Astrocyte (in vitro differentiated cells and primary cell): ENCODE data around the gene RPL10. TPM values are rescaled to one million over a fixed set of nuclear protein-coding genes. Genes with fewer than 3 reads are reported as not detected.

Source experiments
- DNase-seq: peaks from one replicate; pipeline ENCODE4 v3.0.0-alpha.2; 2010; ENCODE audit warnings: low read depth
- FAIRE-seq: peaks from 2 replicates; lab custom pipeline; 2011; peaks lifted over from hg19 to GRCh38; lab: Jason Lieb, UNC
- H2AFZ ChIP-seq: 2 replicates; pipeline ENCODE4 v1.6.0; 2012; ENCODE audit warnings: low read depth, low read length, inconsistent platforms
- H3K27ac ChIP-seq: 2 replicates; pipeline ENCODE4 v1.5.1; 2011; ENCODE audit warnings: low read depth, low read length, inconsistent platforms
- H3K27me3 ChIP-seq: 2 replicates; pipeline ENCODE4 v1.6.0; 2011; ENCODE audit warnings: low read length, inconsistent platforms; ENCODE audit not compliant: insufficient read depth
- H3K36me3 ChIP-seq: 2 replicates; pipeline ENCODE4 v1.5.1; 2011; ENCODE audit warnings: low read length, inconsistent platforms; ENCODE audit not compliant: insufficient read depth
- H3K4me1 ChIP-seq: 2 replicates; pipeline ENCODE4 v1.5.1; 2011; ENCODE audit warnings: low read length, inconsistent platforms; ENCODE audit not compliant: insufficient read depth
- H3K4me2 ChIP-seq: 2 replicates; pipeline ENCODE4 v1.6.0; 2012; ENCODE audit warnings: low read length, inconsistent platforms
- H3K4me3 ChIP-seq: 2 replicates; pipeline ENCODE4 v1.5.1; 2011; ENCODE audit warnings: low read depth, mild to moderate bottlenecking, low read length, inconsistent platforms; ENCODE audit not compliant: insufficient read depth
- H3K79me2 ChIP-seq: 2 replicates; pipeline ENCODE4 v1.6.0; 2012; ENCODE audit warnings: mild to moderate bottlenecking, low read length, inconsistent platforms; ENCODE audit not compliant: insufficient read depth
- H3K9ac ChIP-seq: 2 replicates; pipeline ENCODE4 v1.6.0; 2012; ENCODE audit warnings: mild to moderate bottlenecking, low read length, inconsistent platforms
- H3K9me3 ChIP-seq: 2 replicates; pipeline ENCODE4 v1.5.1; 2012; ENCODE audit warnings: low read depth, mild to moderate bottlenecking, low read length, inconsistent platforms; ENCODE audit not compliant: insufficient read depth
- H4K20me1 ChIP-seq: 2 replicates; pipeline ENCODE4 v1.6.0; 2012; ENCODE audit warnings: low read length, inconsistent platforms; ENCODE audit not compliant: insufficient read depth
- H3K27ac Mint-ChIP-seq: one replicate; pipeline ENCODE4 v1.8.0; 2021; ENCODE audit warnings: mild to moderate bottlenecking, mixed read lengths; ENCODE audit not compliant: unreplicated experiment
- H3K27me3 Mint-ChIP-seq: one replicate; pipeline ENCODE4 v1.8.0; 2021; ENCODE audit warnings: low read depth, mixed read lengths; ENCODE audit not compliant: unreplicated experiment
- H3K36me3 Mint-ChIP-seq: one replicate; pipeline ENCODE4 v1.8.0; 2021; ENCODE audit warnings: low read depth, mixed read lengths; ENCODE audit not compliant: unreplicated experiment
- H3K4me1 Mint-ChIP-seq: one replicate; pipeline ENCODE4 v1.8.0; 2021; ENCODE audit warnings: low read depth, mixed read lengths; ENCODE audit not compliant: unreplicated experiment
- H3K4me3 Mint-ChIP-seq: one replicate; pipeline ENCODE4 v1.8.0; 2021; ENCODE audit warnings: mild to moderate bottlenecking, moderate library complexity, mixed read lengths; ENCODE audit not compliant: unreplicated experiment
- H3K9me3 Mint-ChIP-seq: one replicate; pipeline ENCODE4 v1.8.0; 2021; ENCODE audit warnings: mild to moderate bottlenecking, mixed read lengths; ENCODE audit not compliant: unreplicated experiment
- CTCF ChIP-seq: IDR thresholded peaks from 2 replicates; pipeline ENCODE4 v1.5.1; 2011; ENCODE audit warnings: low read depth, mild to moderate bottlenecking, inconsistent platforms, low read length, moderate library complexity; ENCODE audit not compliant: insufficient read depth
- EZH2 ChIP-seq: IDR thresholded peaks from 2 replicates; pipeline ENCODE4 v1.6.1; 2012; ENCODE audit warnings: mild to moderate bottlenecking, low read length, inconsistent platforms; ENCODE audit not compliant: insufficient read depth
- total RNA-seq: library from RNA; stranded (reverse); gene quantifications from 2 replicates; pipeline ENCODE4 v1.2.1, GENCODE V29; 2021

Gene RPL10
- total RNA-seq, 1 donor from 2014 or later: 1,967 TPM

GRCh38 chrX:154373340-154374306, 24.6 kb upstream of the RPL10 start:
- Histone ChIP-seq H4K20me1 (peaks cover 23% of the 10 kb centered on the region), H2AFZ (no peak overlapping the region), H3K36me3 (peaks cover 4% of the 10 kb centered on the region), H3K79me2 (peaks cover 68% of the 10 kb centered on the region), H3K4me1 (peaks cover 10% of the 10 kb centered on the region), H3K9me3 (no peaks in the 10 kb centered on the region), H3K4me2 (peak overlapping the region; percentile 92), H3K27me3 (no peaks in the 10 kb centered on the region), H3K9ac (peak overlapping the region; percentile 85), H3K4me3 (peak overlapping the region; percentile 79), H3K27ac (peak overlapping the region; percentile 26)
- peak; percentile 67 for DNase-seq
- peaks cover 3% of the 10 kb centered on the region for H3K4me1 Mint-ChIP-seq
- FAIRE-seq: peak; percentile 29
- H3K27ac Mint-ChIP-seq: peak overlapping the region; percentile 20
- peak overlapping the region; percentile 83 for H3K4me3 Mint-ChIP-seq
- no peaks in the 10 kb centered on the region for H3K27me3 Mint-ChIP-seq
- peaks cover 6% of the 10 kb centered on the region for H3K36me3 Mint-ChIP-seq
- H3K9me3 Mint-ChIP-seq: no peaks in the 10 kb centered on the region
- TF ChIP-seq CTCF (peak; percentile 37), EZH2 (no peak)

- H3K4me2 ChIP-seq: peak within 1 kb of the TSS; percentile 92
- peak within 1 kb of the TSS; percentile 20 for H3K27ac Mint-ChIP-seq
- H3K4me1 ChIP-seq: peaks cover 10% of the 10 kb centered on the region
- H3K4me3 ChIP-seq: peak within 1 kb of the TSS; percentile 79
- peaks cover 4% of the 10 kb centered on the region for H3K36me3 ChIP-seq
- H2AFZ ChIP-seq: no peak within 1 kb of the TSS
- H3K9me3 Mint-ChIP-seq: no peaks in the 10 kb centered on the region
- no peak for FAIRE-seq
- H3K9me3 ChIP-seq: no peaks in the 10 kb centered on the region
- H3K27me3 Mint-ChIP-seq: no peaks in the 10 kb centered on the region
- H3K27ac ChIP-seq: peak within 1 kb of the TSS; percentile 26
- H3K4me1 Mint-ChIP-seq: peaks cover 3% of the 10 kb centered on the region
- peak within 1 kb of the TSS; percentile 85 for H3K9ac ChIP-seq
- peaks cover 65% of the 10 kb centered on the region for H3K79me2 ChIP-seq
- peaks cover 17% of the 10 kb centered on the region for H4K20me1 ChIP-seq
- H3K36me3 Mint-ChIP-seq: peaks cover 6% of the 10 kb centered on the region
- no peaks in the 10 kb centered on the region for H3K27me3 ChIP-seq
- DNase-seq: no peak
- TF ChIP-seq CTCF (no peak), EZH2 (no peak)
- H3K4me3 Mint-ChIP-seq: peak within 1 kb of the TSS; percentile 83
Measured at GRCh38 chrX:154374313-154375155, 23.6 kb upstream of the RPL10 start, which contains the start of gene FLNA. TSS of gene FLNA (minus strand) at chrX:154374634. CDS start at chrX:154371245, 3,389 bp downstream.
